WTC11 (cell line): Measurements from ENCODE around the gene ZNF540. TPM values are rescaled to one million over a fixed set of nuclear protein-coding genes. Genes with fewer than 3 reads are reported as not detected.
A peak's percentile ranks its signal among the peaks of the same experiment; 100 is the strongest.

Source experiments
- ATF1 ChIP-seq: sonication (generic); formaldehyde crosslinking; IDR thresholded peaks from 2 replicates; pipeline ENCODE4 v1.8.1; 2023; ENCODE audit warnings: mild to moderate bottlenecking, moderate library complexity, missing genetic modification reagents
- ATF6 ChIP-seq: sonication (generic); formaldehyde crosslinking; IDR thresholded peaks from 2 replicates; pipeline ENCODE4 v1.8.1; 2023; ENCODE audit warnings: mild to moderate bottlenecking, missing genetic modification reagents
- CBFB ChIP-seq: sonication (generic); formaldehyde crosslinking; IDR thresholded peaks from 2 replicates; pipeline ENCODE4 v1.8.1; 2022; ENCODE audit warnings: mild to moderate bottlenecking, low read depth, missing genetic modification reagents
- CREM ChIP-seq: sonication (generic); formaldehyde crosslinking; IDR thresholded peaks from 2 replicates; pipeline ENCODE4 v1.8.1; 2022; ENCODE audit warnings: mild to moderate bottlenecking, missing genetic modification reagents, moderate library complexity
- E2F4 ChIP-seq: sonication (generic); formaldehyde crosslinking; IDR thresholded peaks from 2 replicates; pipeline ENCODE4 v1.8.1; 2022; ENCODE audit warnings: low read depth, mild to moderate bottlenecking, moderate library complexity, missing genetic modification reagents, borderline replicate concordance
- EMX1 ChIP-seq: fragments of 250-450 bp; sonication (Bioruptor Pico); IDR thresholded peaks from 2 replicates; pipeline ENCODE4 v1.8.0; 2021; ENCODE audit warnings: mild to moderate bottlenecking
- FOXK1 ChIP-seq: sonication (generic); formaldehyde crosslinking; IDR thresholded peaks from 2 replicates; pipeline ENCODE4 v1.8.0; 2022; ENCODE audit warnings: mild to moderate bottlenecking, moderate library complexity, missing genetic modification reagents
- GABPB1 ChIP-seq: sonication (generic); formaldehyde crosslinking; IDR thresholded peaks from 2 replicates; pipeline ENCODE4 v1.8.1; 2023; ENCODE audit warnings: mild to moderate bottlenecking, missing genetic modification reagents
- HMGA2 ChIP-seq: fragments of 250-450 bp; sonication (Bioruptor Pico); IDR thresholded peaks from 2 replicates; pipeline ENCODE4 v1.4.0; 2021; ENCODE audit warnings: mild to moderate bottlenecking, moderate library complexity
- IRF2 ChIP-seq: sonication (generic); formaldehyde crosslinking; IDR thresholded peaks from 2 replicates; pipeline ENCODE4 v1.8.0; 2022; ENCODE audit warnings: low read depth, missing genetic modification reagents, borderline replicate concordance
- JUN ChIP-seq: sonication (generic); formaldehyde crosslinking; IDR thresholded peaks from 2 replicates; pipeline ENCODE4 v1.8.0; 2023; ENCODE audit warnings: mild to moderate bottlenecking, missing genetic modification reagents
- KAT7 ChIP-seq: sonication (generic); formaldehyde crosslinking; IDR thresholded peaks from 2 replicates; pipeline ENCODE4 v1.8.1; 2023; ENCODE audit warnings: missing genetic modification reagents, mild to moderate bottlenecking, borderline replicate concordance
- MLX ChIP-seq: sonication (generic); formaldehyde crosslinking; IDR thresholded peaks from 2 replicates; pipeline ENCODE4 v1.8.1; 2023; ENCODE audit warnings: mild to moderate bottlenecking, missing genetic modification reagents, moderate library complexity
- NFATC4 ChIP-seq: fragments of 250-450 bp; sonication (Bioruptor Pico); IDR thresholded peaks from 2 replicates; pipeline ENCODE4 v1.9.0; 2021; ENCODE audit warnings: mild to moderate bottlenecking
- NFYB ChIP-seq: sonication (generic); formaldehyde crosslinking; conservative IDR thresholded peaks from 2 replicates; pipeline ENCODE4 v1.8.0; 2022; ENCODE audit warnings: low read depth, missing genetic modification reagents
- NR1H2 ChIP-seq: sonication (generic); formaldehyde crosslinking; IDR thresholded peaks from 2 replicates; pipeline ENCODE4 v1.9.0; 2021; ENCODE audit warnings: mild to moderate bottlenecking, moderate library complexity, missing genetic modification reagents
- PRDM15 ChIP-seq: sonication (generic); formaldehyde crosslinking; IDR thresholded peaks from 2 replicates; pipeline ENCODE4 v1.8.0; 2022; ENCODE audit warnings: missing genetic modification reagents
- PREB ChIP-seq: sonication (generic); formaldehyde crosslinking; IDR thresholded peaks from 2 replicates; pipeline ENCODE4 v1.8.1; 2022; ENCODE audit warnings: mild to moderate bottlenecking, missing genetic modification reagents, moderate library complexity, borderline replicate concordance
- SMAD3 ChIP-seq: sonication (generic); formaldehyde crosslinking; IDR thresholded peaks from 2 replicates; pipeline ENCODE4 v1.8.0; 2022; ENCODE audit warnings: missing genetic modification reagents, mild to moderate bottlenecking, borderline replicate concordance
- TEAD4 ChIP-seq: sonication (generic); formaldehyde crosslinking; IDR thresholded peaks from 2 replicates; pipeline ENCODE4 v1.8.0; 2022; ENCODE audit warnings: mild to moderate bottlenecking, missing genetic modification reagents
- USF1 ChIP-seq: sonication (generic); formaldehyde crosslinking; IDR thresholded peaks from 2 replicates; pipeline ENCODE4 v1.8.0; 2022; ENCODE audit warnings: mild to moderate bottlenecking, missing genetic modification reagents
- ZNF219 ChIP-seq: sonication (generic); formaldehyde crosslinking; IDR thresholded peaks from 2 replicates; pipeline ENCODE4 v1.8.0; 2023; ENCODE audit warnings: missing genetic modification reagents, mild to moderate bottlenecking, borderline replicate concordance
- ZNF317 ChIP-seq: sonication (generic); formaldehyde crosslinking; IDR thresholded peaks from 2 replicates; pipeline ENCODE4 v1.8.1; 2023; ENCODE audit warnings: low read depth, mild to moderate bottlenecking, moderate library complexity, missing genetic modification reagents, borderline replicate concordance
- ZNF396 ChIP-seq: fragments of 250-450 bp; sonication (Bioruptor Pico); IDR thresholded peaks from 2 replicates; pipeline ENCODE4 v1.8.0; 2021; ENCODE audit warnings: mild to moderate bottlenecking, moderate library complexity, borderline replicate concordance
- ZNF532 ChIP-seq: fragments of 250-450 bp; sonication (Bioruptor Pico); IDR thresholded peaks from 2 replicates; pipeline ENCODE4 v1.9.0; 2021; ENCODE audit warnings: mild to moderate bottlenecking, borderline replicate concordance
- ZNF671 ChIP-seq: fragments of 250-450 bp; sonication (Bioruptor Pico); IDR thresholded peaks from 2 replicates; pipeline ENCODE4 v1.8.0; 2021; ENCODE audit warnings: mild to moderate bottlenecking
- total RNA-seq: library from RNA; stranded (reverse); gene quantifications from 3 replicates; pipeline ENCODE4 v1.2.3, GENCODE V29; 2021

Gene ZNF540
- total RNA-seq, 1 experiment from 2014 or later = 0.28 TPM

- TF ChIP-seq PREB = no peak
- TF ChIP-seq FOXK1 (CRISPR knock-in tag) = no peak; the same call in 1 of the 2 replicates
- no peak for TF ChIP-seq SMAD3
- TF ChIP-seq MLX = no peak
- no peak for TF ChIP-seq JUN (CRISPR knock-in tag)
- no peak for TF ChIP-seq E2F4
- TF ChIP-seq HMGA2 (CRISPR knock-in tag) = no peak
- no peak for TF ChIP-seq NFYB
- no peak for TF ChIP-seq ATF1
- TF ChIP-seq USF1 (CRISPR knock-in tag) = no peak
- TF ChIP-seq ZNF219 (CRISPR knock-in tag) = no peak
- peak; percentile 80 for TF ChIP-seq CREM (CRISPR knock-in tag)
- TF ChIP-seq KAT7 (CRISPR knock-in tag) = no peak
- TF ChIP-seq GABPB1 (CRISPR knock-in tag) = peak; percentile 75
- TF ChIP-seq ZNF396 (CRISPR knock-in tag) = no peak
- TF ChIP-seq ZNF317 (CRISPR knock-in tag) = no peak
- no peak for TF ChIP-seq NFATC4 (CRISPR knock-in tag)
- TF ChIP-seq CBFB (CRISPR knock-in tag) = peak; percentile 80; the same call in 1 of the 2 replicates
- no peak for TF ChIP-seq TEAD4 (CRISPR knock-in tag)
- no peak for TF ChIP-seq IRF2
- no peak for TF ChIP-seq NR1H2 (CRISPR knock-in tag)
- TF ChIP-seq ATF6 = no peak
- no peak for TF ChIP-seq EMX1 (CRISPR knock-in tag)
- peak; percentile 56; the same call in 1 of the 2 replicates for TF ChIP-seq PRDM15 (CRISPR knock-in tag)
- TF ChIP-seq ZNF671 (CRISPR knock-in tag) = no peak
- no peak for TF ChIP-seq ZNF532 (CRISPR knock-in tag)
These were observed at the start of gene ZNF540, which contains the start of gene ZNF571 (continued) for GRCh38 chr19:37594304-37594981.
